ENCODE measurements around the gene SLX9. TPM values are rescaled to one million over a fixed set of nuclear protein-coding genes. Genes with fewer than 3 reads are reported as not detected.

Gene SLX9
- total RNA-seq, 1 donor from 2014 or later = 8.3 TPM

DNA sequence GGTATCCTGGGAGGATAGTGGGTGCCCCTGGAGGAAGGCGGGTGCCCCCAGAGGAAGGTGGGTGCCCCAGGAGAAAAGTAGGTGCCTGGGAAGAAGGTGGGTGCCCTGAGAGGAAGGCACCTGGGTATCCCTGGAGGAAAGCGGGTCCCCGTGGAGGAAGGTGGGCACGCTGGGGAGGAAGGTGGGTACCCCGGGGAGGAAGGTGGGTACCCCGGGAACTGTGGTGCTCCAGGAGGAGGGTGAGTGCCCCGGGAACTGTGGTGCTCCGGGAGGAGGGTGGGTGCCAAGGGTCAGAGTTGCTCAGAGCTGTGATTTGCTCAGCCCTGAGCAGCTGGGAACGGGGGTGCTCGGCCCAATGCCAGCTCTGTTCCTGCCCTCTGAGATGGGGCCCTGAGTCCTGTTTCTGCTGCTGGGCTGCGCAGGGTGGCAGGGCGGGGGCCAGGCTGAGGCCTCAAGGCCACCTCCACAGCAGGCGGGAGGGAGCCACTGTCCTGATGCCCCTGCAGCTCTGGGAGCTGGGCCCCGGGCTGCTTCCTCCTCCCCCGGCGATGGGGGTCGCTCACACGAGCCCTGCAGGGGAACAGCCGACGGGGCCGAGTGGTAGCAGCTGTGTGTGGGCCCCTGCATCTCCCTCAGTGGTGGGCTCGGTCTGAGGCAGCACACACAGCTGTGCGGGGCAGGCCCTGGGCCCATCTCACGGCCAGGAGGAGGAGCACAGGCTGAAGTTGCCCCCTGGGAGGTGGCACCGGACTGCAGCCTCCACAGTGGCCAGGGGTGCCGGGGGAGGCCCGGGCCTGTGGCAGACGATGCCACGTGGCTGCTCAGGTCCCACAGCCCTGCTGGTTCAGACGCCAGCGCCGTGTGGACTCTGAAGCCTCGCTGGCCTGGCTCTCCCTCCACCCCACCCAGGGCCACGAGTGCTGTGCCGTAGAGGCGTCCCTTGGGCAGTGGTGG, 57.4 kb downstream of the SLX9 start:
- H3K9me3 ChIP-seq = no peaks in the 10 kb centered on the region
- no peaks in the 10 kb centered on the region for H3K27me3 ChIP-seq
- intact Hi-C loops (cut with DNase I) = no loop called here
- no peaks in the 10 kb centered on the region for H3K36me3 ChIP-seq
- H3K4me1 ChIP-seq = peaks cover 34% of the 10 kb centered on the region
- no peak for TF ChIP-seq POLR2AphosphoS5 (IDR thresholded peaks at IDR 0.05; ENCODE audit: insufficient read depth in 1 of 2, low read depth in 1 of 2)
- TF ChIP-seq, protein P1, sequence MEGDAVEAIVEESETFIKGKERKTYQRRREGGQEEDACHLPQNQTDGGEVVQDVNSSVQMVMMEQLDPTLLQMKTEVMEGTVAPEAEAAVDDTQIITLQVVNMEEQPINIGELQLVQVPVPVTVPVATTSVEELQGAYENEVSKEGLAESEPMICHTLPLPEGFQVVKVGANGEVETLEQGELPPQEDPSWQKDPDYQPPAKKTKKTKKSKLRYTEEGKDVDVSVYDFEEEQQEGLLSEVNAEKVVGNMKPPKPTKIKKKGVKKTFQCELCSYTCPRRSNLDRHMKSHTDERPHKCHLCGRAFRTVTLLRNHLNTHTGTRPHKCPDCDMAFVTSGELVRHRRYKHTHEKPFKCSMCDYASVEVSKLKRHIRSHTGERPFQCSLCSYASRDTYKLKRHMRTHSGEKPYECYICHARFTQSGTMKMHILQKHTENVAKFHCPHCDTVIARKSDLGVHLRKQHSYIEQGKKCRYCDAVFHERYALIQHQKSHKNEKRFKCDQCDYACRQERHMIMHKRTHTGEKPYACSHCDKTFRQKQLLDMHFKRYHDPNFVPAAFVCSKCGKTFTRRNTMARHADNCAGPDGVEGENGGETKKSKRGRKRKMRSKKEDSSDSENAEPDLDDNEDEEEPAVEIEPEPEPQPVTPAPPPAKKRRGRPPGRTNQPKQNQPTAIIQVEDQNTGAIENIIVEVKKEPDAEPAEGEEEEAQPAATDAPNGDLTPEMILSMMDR (IDR thresholded peaks at IDR 0.05) = no peak
- TF ChIP-seq POLR2A (IDR thresholded peaks at IDR 0.05) = no peak
- H3K4me3 ChIP-seq = no peak overlapping the region
- no peak for DNase-seq (ENCODE audit: extremely low spot score in 2 of 2)
- H3K27ac ChIP-seq = no peak overlapping the region

DNA sequence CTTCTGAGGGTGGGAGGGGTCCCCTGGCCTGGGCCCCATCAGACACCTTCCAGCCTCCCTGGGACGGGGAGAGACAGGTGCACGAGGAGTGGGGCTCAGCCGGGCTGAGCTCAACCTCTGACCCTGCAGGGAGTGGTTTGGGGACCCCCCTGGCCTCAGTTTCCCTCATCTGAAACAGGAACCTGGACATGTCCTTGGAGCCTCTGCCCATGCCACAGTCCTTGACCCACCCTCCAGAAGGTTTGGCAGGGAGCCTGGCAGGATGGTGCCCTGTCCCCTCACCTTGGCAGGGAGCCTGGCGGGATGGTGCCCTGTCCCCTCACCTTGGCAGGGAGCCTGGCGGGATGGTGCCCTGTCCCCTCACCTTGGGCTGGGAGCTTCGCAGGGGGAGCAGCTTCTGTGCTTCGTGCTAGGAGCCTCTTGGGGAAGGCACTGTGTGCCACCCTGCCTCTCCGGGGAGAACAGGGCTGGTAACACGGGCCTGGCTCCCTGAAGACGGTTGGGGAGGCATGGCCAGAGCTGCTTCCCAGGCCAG, 58.3 kb downstream of the SLX9 start:
- Histone ChIP-seq H3K4me1 (peaks cover 34% of the 10 kb centered on the region), H3K27ac (no peak overlapping the region), H3K27me3 (no peaks in the 10 kb centered on the region), H3K9me3 (no peaks in the 10 kb centered on the region), H3K4me3 (no peak overlapping the region), H3K36me3 (no peaks in the 10 kb centered on the region)
- TF ChIP-seq, protein P1 (IDR thresholded peaks at IDR 0.05) = no peak
- no peak for TF ChIP-seq POLR2A (IDR thresholded peaks at IDR 0.05)
- TF ChIP-seq POLR2AphosphoS5 (IDR thresholded peaks at IDR 0.05; ENCODE audit: insufficient read depth in 1 of 2, low read depth in 1 of 2) = no peak
- intact Hi-C loops (cut with DNase I) = no loop called here
- DNase-seq (ENCODE audit: extremely low spot score in 2 of 2) = no peak

DNA sequence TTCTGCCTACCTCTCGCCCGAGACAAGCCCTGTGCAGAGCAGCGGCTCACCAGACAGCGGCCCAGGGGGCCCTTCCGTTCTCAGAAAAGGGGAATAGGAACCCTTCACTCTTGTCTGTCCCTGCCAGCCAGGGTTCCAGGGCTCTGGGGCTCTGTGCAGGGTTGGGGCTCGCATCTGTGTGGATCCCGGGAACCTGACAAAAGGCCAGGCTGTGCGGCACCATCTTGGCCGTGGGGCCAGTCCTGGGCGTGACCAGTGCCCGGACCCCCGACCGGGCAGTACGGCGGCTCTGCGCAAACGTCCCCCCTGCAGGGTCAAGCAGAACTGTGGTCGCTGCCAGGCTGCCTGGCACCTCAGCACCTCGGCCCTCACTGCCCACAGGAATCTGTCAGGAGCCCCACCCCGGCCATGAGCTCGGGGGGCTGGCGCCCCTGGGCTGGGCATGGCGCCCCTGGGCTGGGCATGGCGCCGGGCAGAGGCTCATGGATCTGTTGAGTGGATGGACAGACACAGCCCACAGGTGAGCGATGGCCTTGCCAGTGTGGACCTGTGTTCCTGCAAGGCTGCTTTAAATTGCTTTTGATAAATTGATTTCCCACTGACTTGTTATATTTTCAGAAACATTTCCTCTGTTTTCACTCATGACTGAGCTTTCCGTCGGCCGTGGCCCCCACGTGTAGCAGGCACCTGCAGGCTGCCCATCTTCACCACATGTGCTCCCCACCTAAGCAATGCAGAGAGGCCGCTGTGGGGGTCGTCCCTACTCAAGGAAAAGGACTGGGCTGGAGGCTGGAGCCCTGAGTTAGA, 59.0 kb downstream of the SLX9 start:
- Histone ChIP-seq H3K4me3 (no peak overlapping the region), H3K4me1 (peaks cover 32% of the 10 kb centered on the region), H3K27me3 (no peaks in the 10 kb centered on the region), H3K9me3 (no peaks in the 10 kb centered on the region), H3K27ac (no peak overlapping the region), H3K36me3 (no peaks in the 10 kb centered on the region)
- TF ChIP-seq POLR2AphosphoS5 (IDR thresholded peaks at IDR 0.05; ENCODE audit: insufficient read depth in 1 of 2, low read depth in 1 of 2) = no peak
- no peak for TF ChIP-seq POLR2A (IDR thresholded peaks at IDR 0.05)
- TF ChIP-seq, protein P1 (IDR thresholded peaks at IDR 0.05) = no peak
- intact Hi-C loops (cut with DNase I) = no loop called here
- DNase-seq (ENCODE audit: extremely low spot score in 2 of 2) = no peak

DNA sequence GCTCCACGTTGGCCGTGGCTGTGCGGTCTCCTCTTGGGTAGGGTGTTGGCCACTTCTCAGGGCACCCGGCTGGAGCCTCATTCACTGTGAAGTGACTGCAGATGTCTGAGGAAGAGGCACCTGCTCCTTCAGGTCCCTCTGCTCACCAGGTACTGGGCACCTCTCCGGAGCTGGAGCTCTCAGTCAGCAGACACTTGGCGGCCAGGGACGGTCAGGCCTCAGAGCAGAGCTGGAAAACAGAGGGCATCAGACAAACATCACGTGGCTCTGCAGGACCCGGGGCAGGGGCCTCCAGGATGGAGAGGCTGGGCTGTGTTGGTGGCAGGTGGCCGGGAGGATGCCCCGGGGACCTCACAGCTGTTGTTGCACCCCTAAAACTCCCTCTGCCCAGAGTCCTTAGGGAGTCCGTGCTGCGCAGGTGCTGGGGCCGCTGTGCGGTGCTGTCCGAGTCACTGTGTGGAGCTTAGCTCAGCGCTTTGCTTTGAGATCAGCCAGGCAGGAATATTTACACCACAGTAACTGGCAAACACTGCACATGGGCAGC, 59.7 kb downstream of the SLX9 start:
- Histone ChIP-seq H3K9me3 (no peaks in the 10 kb centered on the region), H3K27me3 (no peaks in the 10 kb centered on the region), H3K4me3 (no peak overlapping the region), H3K36me3 (no peaks in the 10 kb centered on the region), H3K4me1 (peaks cover 26% of the 10 kb centered on the region), H3K27ac (no peak overlapping the region)
- TF ChIP-seq POLR2AphosphoS5 (IDR thresholded peaks at IDR 0.05; ENCODE audit: insufficient read depth in 1 of 2, low read depth in 1 of 2) (no peak), POLR2A (IDR thresholded peaks at IDR 0.05) (no peak)
- TF ChIP-seq, protein P1 (IDR thresholded peaks at IDR 0.05) = no peak
- intact Hi-C loops (cut with DNase I) = no loop called here
- DNase-seq (ENCODE audit: extremely low spot score in 2 of 2) = no peak
